HEK293T (cell line): ENCODE measurements around the gene CAMK2D.

Experiments
- ARNT ChIP-seq: fragments of 450-650 bp; IDR thresholded peaks from 2 replicates; pipeline ENCODE4 v1.6.1; 2017; ENCODE audit warnings: mild to moderate bottlenecking
- BHLHE40 ChIP-seq: fragments of 450-650 bp; IDR thresholded peaks from 2 replicates; pipeline ENCODE4 v1.6.1; 2016; ENCODE audit warnings: mild to moderate bottlenecking, moderate library complexity, borderline replicate concordance
- ELF4 ChIP-seq: fragments of 450-650 bp; IDR thresholded peaks from 2 replicates; pipeline ENCODE4 v1.6.1; 2017; ENCODE audit warnings: antibody characterized with exemption
- FOXK2 ChIP-seq: fragments of 450-650 bp; IDR thresholded peaks from 2 replicates; pipeline ENCODE4 v1.6.1; 2016; ENCODE audit warnings: mild to moderate bottlenecking
- FOXM1 ChIP-seq: fragments of 450-650 bp; IDR thresholded peaks from 2 replicates; pipeline ENCODE4 v1.6.1; 2017; ENCODE audit warnings: mild to moderate bottlenecking, borderline replicate concordance
- LEF1 ChIP-seq: fragments of 450-650 bp; IDR thresholded peaks from 2 replicates; pipeline ENCODE4 v1.6.1; 2017; ENCODE audit warnings: mild to moderate bottlenecking, borderline replicate concordance
- NFRKB ChIP-seq: fragments of 450-650 bp; IDR thresholded peaks from 2 replicates; pipeline ENCODE4 v1.6.1; 2016; ENCODE audit warnings: mild to moderate bottlenecking, moderate library complexity
- SP1 ChIP-seq: fragments of 450-650 bp; IDR thresholded peaks from 2 replicates; pipeline ENCODE4 v1.6.1; 2017
- SUZ12 ChIP-seq: fragments of 450-650 bp; IDR thresholded peaks from 2 replicates; pipeline ENCODE4 v1.6.1; 2016; ENCODE audit warnings: mild to moderate bottlenecking
- TARDBP ChIP-seq: fragments of 450-650 bp; IDR thresholded peaks from 2 replicates; pipeline ENCODE4 v1.6.1; 2016
- ZNF384 ChIP-seq: fragments of 450-650 bp; IDR thresholded peaks from 2 replicates; pipeline ENCODE4 v1.6.1; 2016
- TF ChIP-seq, protein P1 (sequence below): fragments of 450-650 bp; IDR thresholded peaks from 2 replicates; pipeline ENCODE4 v1.6.1; 2016

- no peak for TF ChIP-seq FOXK2
- no peak for TF ChIP-seq FOXM1
- TF ChIP-seq SUZ12 = no peak
- no peak for TF ChIP-seq ELF4
- no peak for TF ChIP-seq TARDBP
- TF ChIP-seq LEF1 = no peak
- no peak for TF ChIP-seq NFRKB
- no peak for TF ChIP-seq ARNT
- TF ChIP-seq BHLHE40 = no peak
- no peak for TF ChIP-seq SP1
- TF ChIP-seq ZNF384 = no peak
- TF ChIP-seq, protein P1, sequence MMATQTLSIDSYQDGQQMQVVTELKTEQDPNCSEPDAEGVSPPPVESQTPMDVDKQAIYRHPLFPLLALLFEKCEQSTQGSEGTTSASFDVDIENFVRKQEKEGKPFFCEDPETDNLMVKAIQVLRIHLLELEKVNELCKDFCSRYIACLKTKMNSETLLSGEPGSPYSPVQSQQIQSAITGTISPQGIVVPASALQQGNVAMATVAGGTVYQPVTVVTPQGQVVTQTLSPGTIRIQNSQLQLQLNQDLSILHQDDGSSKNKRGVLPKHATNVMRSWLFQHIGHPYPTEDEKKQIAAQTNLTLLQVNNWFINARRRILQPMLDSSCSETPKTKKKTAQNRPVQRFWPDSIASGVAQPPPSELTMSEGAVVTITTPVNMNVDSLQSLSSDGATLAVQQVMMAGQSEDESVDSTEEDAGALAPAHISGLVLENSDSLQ = no peak
These were observed 220.7 kb downstream of the CAMK2D start for GRCh38 chr4:113540859-113541258.
